SK-MEL-5 (cell line): ENCODE results near the gene KRTAP4-2. TPM values are rescaled to one million over a fixed set of nuclear protein-coding genes. Genes with fewer than 3 reads are reported as not detected.
"Not testable (repeated sequence)": the region's sequence is repeated elsewhere in the genome, so short reads cannot be mapped to it uniquely, and the experiment has no call there.

ENCODE experiments used
- DNase-seq: peaks from one replicate; pipeline ENCODE4 v3.0.0-alpha.2; 2016; ENCODE audit warnings: low read depth, low spot score
- in situ Hi-C: cut with HindIII; loops from 2 replicates; pipeline ENCODE4 v1.10.0; 2016; ENCODE audit warnings: low sequenced_read_pairs, high pct_unique_total_duplicates, low pct_unique_long_range_greater_than_20kb
- total RNA-seq: library from RNA; depleted of rRNA; stranded (reverse); fragments of >200 nt; shearing (Covaris generic); gene quantifications from 2 replicates; pipeline ENCODE4 v1.2.3, GENCODE V29; 2014

Gene KRTAP4-2
- total RNA-seq, 1 experiment from 2014 or later = not detected

GRCh38 chr17:41176744-41177387 lies 1.2 kb downstream of the KRTAP4-2 start:
- in situ Hi-C loops = no loop called here
- DNase-seq = no peak

GRCh38 chr17:41171886-41172285 lies 6.1 kb downstream of the KRTAP4-2 start:
- in situ Hi-C loops = no loop called here
- DNase-seq = no peak

- DNase-seq = no peak
- in situ Hi-C loops = no loop called here
Observed at GRCh38 chr17:41168121-41168520, 9.9 kb downstream of the KRTAP4-2 start, which contains the start of gene KRTAP4-3. KRTAP4-3 (minus strand) TSS chr17:41168221; CDS start chr17:41168172, 49 bp downstream.

- DNase-seq = no peak
- in situ Hi-C loops = no loop called here
Observed at GRCh38 chr17:41167561-41167960, 10.5 kb downstream of the KRTAP4-2 start.

- no peak for DNase-seq
- in situ Hi-C loops = no loop called here
Observed at GRCh38 chr17:41163828-41164227, 14.2 kb downstream of the KRTAP4-2 start.

GRCh38 chr17:41160648-41161047 lies 17.4 kb downstream of the KRTAP4-2 start, which contains the start of gene KRTAP4-4:
KRTAP4-4 (minus strand) TSS chr17:41160748; CDS start chr17:41160691, 57 bp downstream.
- DNase-seq = no peak
- in situ Hi-C loops = no loop called here

GRCh38 chr17:41160190-41160589 lies 17.8 kb downstream of the KRTAP4-2 start:
- in situ Hi-C loops, DNase-seq: not testable (repeated sequence)

- in situ Hi-C loops = no loop called here
- DNase-seq = no peak
Observed at GRCh38 chr17:41153856-41154255, 24.2 kb downstream of the KRTAP4-2 start.

GRCh38 chr17:41151525-41151924 lies 26.5 kb downstream of the KRTAP4-2 start:
- in situ Hi-C loops = no loop called here
- DNase-seq = no peak

- in situ Hi-C loops = no loop called here
- DNase-seq = no peak
Observed at GRCh38 chr17:41150026-41150425, 28.0 kb downstream of the KRTAP4-2 start.

- no peak for DNase-seq
- in situ Hi-C loops = no loop called here
Observed at GRCh38 chr17:41149652-41149985, 28.4 kb downstream of the KRTAP4-2 start, which contains the start of gene KRTAP4-5. KRTAP4-5 (minus strand) TSS chr17:41149825; CDS start chr17:41149767, 58 bp downstream.

GRCh38 chr17:41148971-41149651 lies 28.9 kb downstream of the KRTAP4-2 start:
- in situ Hi-C loops, DNase-seq: not testable (repeated sequence)

GRCh38 chr17:41147531-41148204 lies 30.4 kb downstream of the KRTAP4-2 start:
- in situ Hi-C loops = no loop called here

GRCh38 chr17:41145261-41145660 lies 32.8 kb downstream of the KRTAP4-2 start:
- in situ Hi-C loops = no loop called here
- DNase-seq = no peak

More at GRCh38 chr17:41147531-41148204, 30.4 kb downstream of the KRTAP4-2 start:
- DNase-seq = no peak

- no peak for DNase-seq
- in situ Hi-C loops = no loop called here
Observed at GRCh38 chr17:41144846-41145245, 33.2 kb downstream of the KRTAP4-2 start.

GRCh38 chr17:41141361-41141760 lies 36.7 kb downstream of the KRTAP4-2 start:
- in situ Hi-C loops = no loop called here

GRCh38 chr17:41140360-41141131 lies 37.5 kb downstream of the KRTAP4-2 start, which contains the start of gene KRTAP4-6:
KRTAP4-6 (minus strand) TSS chr17:41140544; CDS start chr17:41140487, 57 bp downstream.
- in situ Hi-C loops = no loop called here
- DNase-seq = no peak

More at GRCh38 chr17:41141361-41141760, 36.7 kb downstream of the KRTAP4-2 start:
- DNase-seq = no peak
